ENCODE data around the gene ENTPD6. TPM values are rescaled to one million over a fixed set of nuclear protein-coding genes. Genes with fewer than 3 reads are reported as not detected.

ENTPD6 gene
- total and polyA plus RNA-seq, 9 donors = 34.9 to 73.8 (median 47.1) TPM

GRCh38 chr20:25218109-25218486 lies 22.6 kb downstream of the ENTPD6 start:
- intact Hi-C loops (cut with DNase I) = no loop called here
- no peak for DNase-seq
- WGBS, 3 donors = 81 to 89% (median 86%) methylated on average over 8 of the region's 8 CpGs
- Histone ChIP-seq H3K27ac (no peak overlapping the region), H3K36me3 (no peaks in the 10 kb centered on the region), H3K4me3 (no peak overlapping the region), H3K9me3 (no peaks in the 10 kb centered on the region), H3K4me1 (ENCODE audit: insufficient read depth) (peaks cover 2% of the 10 kb centered on the region), H3K27me3 (no peaks in the 10 kb centered on the region)
- TF ChIP-seq POLR2A (IDR thresholded peaks at IDR 0.05) = no peak
- no peak for TF ChIP-seq EP300 (IDR thresholded peaks at IDR 0.05)
- TF ChIP-seq, protein P1, sequence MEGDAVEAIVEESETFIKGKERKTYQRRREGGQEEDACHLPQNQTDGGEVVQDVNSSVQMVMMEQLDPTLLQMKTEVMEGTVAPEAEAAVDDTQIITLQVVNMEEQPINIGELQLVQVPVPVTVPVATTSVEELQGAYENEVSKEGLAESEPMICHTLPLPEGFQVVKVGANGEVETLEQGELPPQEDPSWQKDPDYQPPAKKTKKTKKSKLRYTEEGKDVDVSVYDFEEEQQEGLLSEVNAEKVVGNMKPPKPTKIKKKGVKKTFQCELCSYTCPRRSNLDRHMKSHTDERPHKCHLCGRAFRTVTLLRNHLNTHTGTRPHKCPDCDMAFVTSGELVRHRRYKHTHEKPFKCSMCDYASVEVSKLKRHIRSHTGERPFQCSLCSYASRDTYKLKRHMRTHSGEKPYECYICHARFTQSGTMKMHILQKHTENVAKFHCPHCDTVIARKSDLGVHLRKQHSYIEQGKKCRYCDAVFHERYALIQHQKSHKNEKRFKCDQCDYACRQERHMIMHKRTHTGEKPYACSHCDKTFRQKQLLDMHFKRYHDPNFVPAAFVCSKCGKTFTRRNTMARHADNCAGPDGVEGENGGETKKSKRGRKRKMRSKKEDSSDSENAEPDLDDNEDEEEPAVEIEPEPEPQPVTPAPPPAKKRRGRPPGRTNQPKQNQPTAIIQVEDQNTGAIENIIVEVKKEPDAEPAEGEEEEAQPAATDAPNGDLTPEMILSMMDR (IDR thresholded peaks at IDR 0.05) = no peak

- Histone ChIP-seq H3K4me1 (ENCODE audit: insufficient read depth) (peaks cover 2% of the 10 kb centered on the region), H3K4me3 (no peak overlapping the region), H3K27me3 (no peaks in the 10 kb centered on the region), H3K36me3 (no peaks in the 10 kb centered on the region), H3K9me3 (no peaks in the 10 kb centered on the region), H3K27ac (no peak overlapping the region)
- no peak for DNase-seq
- intact Hi-C loops (cut with DNase I) = no loop called here
- TF ChIP-seq POLR2A (IDR thresholded peaks at IDR 0.05) (no peak), EP300 (IDR thresholded peaks at IDR 0.05) (no peak)
- TF ChIP-seq, protein P1 (IDR thresholded peaks at IDR 0.05) = no peak
- WGBS, 3 donors = 88 to 93% (median 91%) methylated on average over 11 to 12 of the region's 12 CpGs
These were observed 23.0 kb downstream of the ENTPD6 start for GRCh38 chr20:25218492-25218891.

DNA sequence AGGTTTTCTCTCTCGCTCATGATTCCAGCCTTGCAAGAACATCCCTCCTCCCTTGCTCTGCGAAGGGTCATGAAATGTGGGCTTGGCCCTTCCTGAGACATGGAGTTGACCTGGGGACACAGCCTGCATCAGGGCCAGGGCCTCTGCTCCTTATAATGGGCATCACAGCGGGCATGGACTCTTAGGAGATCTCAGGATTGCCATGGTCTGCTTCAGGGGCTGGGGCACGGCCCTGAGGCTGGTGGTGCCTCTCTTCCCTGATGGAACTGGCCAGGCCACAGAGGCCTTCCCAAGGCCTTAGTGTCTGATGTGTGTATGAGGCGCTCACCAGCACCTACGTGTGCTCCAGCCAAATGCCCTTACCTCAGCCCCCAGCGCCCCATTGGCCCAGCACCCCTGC lies 23.9 kb downstream of the ENTPD6 start:
- intact Hi-C loops (cut with DNase I) = no loop called here
- Histone ChIP-seq H3K4me1 (ENCODE audit: insufficient read depth) (peaks cover 2% of the 10 kb centered on the region), H3K27ac (no peak overlapping the region), H3K9me3 (no peaks in the 10 kb centered on the region), H3K36me3 (no peaks in the 10 kb centered on the region), H3K27me3 (no peaks in the 10 kb centered on the region), H3K4me3 (no peak overlapping the region)
- no peak for DNase-seq
- no peak for TF ChIP-seq POLR2A (IDR thresholded peaks at IDR 0.05)
- TF ChIP-seq EP300 (IDR thresholded peaks at IDR 0.05) = no peak
- TF ChIP-seq, protein P1 (IDR thresholded peaks at IDR 0.05) = no peak
- 91 to 96% (median 93%) methylated on average over 7 of the region's 7 CpGs for WGBS, 3 donors

DNA sequence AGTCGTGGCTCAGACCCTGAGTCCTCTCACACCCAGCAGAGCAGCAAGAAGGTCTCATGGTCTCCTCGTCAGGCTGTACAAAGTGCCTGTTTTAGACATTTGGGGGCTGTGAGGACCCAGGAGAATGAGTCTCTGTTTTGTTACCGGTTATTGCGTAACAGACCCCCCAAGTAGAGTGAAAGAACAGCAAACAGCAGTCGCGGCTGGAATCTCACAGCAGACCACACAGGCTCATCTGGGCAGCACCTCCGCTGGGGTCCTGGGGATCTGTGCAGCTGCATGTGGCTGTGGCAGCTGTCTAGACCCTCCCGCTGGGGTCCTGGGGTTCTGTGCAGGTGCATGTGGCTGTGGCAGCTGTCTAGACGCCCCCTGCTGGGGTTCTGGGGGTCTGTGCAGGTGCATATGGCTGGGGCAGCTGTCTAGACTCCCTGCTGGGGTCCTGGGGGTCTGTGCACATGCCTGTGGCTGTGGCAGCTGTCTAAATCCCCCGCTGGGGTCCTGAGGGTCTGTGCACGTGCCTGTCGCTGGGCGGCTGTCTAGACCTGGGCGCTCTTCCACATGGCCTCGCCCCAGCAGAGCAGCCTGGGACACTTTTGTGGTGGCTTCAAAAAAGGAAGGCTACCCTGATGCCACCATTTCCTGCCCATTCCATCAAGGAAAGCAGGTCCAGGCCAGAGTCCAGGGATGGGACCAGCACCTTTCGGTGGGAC lies 24.7 kb downstream of the ENTPD6 start:
- no peaks in the 10 kb centered on the region for H3K27me3 ChIP-seq
- no peak overlapping the region for H3K27ac ChIP-seq
- H3K4me3 ChIP-seq = no peak overlapping the region
- 67 to 73% (median 73%) methylated on average over 16 of the region's 16 CpGs for WGBS, 3 donors
- no peak for TF ChIP-seq POLR2A (IDR thresholded peaks at IDR 0.05)
- TF ChIP-seq EP300 (IDR thresholded peaks at IDR 0.05) = no peak
- TF ChIP-seq, protein P1 (IDR thresholded peaks at IDR 0.05) = no peak
- H3K4me1 ChIP-seq (ENCODE audit: insufficient read depth) = peaks cover 2% of the 10 kb centered on the region
- H3K9me3 ChIP-seq = no peaks in the 10 kb centered on the region
- intact Hi-C loops (cut with DNase I) = no loop called here
- no peak for DNase-seq
- H3K36me3 ChIP-seq = no peaks in the 10 kb centered on the region

All from ovary (tissue), 9 donors.